Epithelial cell of esophagus (primary cell): ENCODE results near the gene PXK.
A peak's percentile ranks its signal among the peaks of the same experiment; 100 is the strongest.

Experiments used
- DNase-seq: peaks from one replicate; pipeline ENCODE4 v3.0.0; 2010; ENCODE audit warnings: low read depth
- H3K4me3 ChIP-seq: 2 replicates; pipeline ENCODE4 v1.5.1; 2011; ENCODE audit warnings: mild to moderate bottlenecking, low read length, control low read depth
- CTCF ChIP-seq: IDR thresholded peaks from 2 replicates; pipeline ENCODE4 v1.5.1; 2011; ENCODE audit warnings: low read depth, mild to moderate bottlenecking, low read length, control low read depth, inconsistent platforms; ENCODE audit not compliant: insufficient read depth; ENCODE audit errors: missing control alignments

The PXK gene

GRCh38 chr3:58414538-58415197 lies 82.0 kb downstream of the PXK start:
- DNase-seq, result peak; percentile 67
- peak; percentile 82 for TF ChIP-seq CTCF

GRCh38 chr3:58416191-58416590 lies 83.5 kb downstream of the PXK start:
- peak; percentile 63 for DNase-seq
- H3K4me3 ChIP-seq, result no peak overlapping the region
- TF ChIP-seq CTCF, result no peak

More at GRCh38 chr3:58414538-58415197, 82.0 kb downstream of the PXK start:
- H3K4me3 ChIP-seq, result no peak overlapping the region

- no peak for DNase-seq
- TF ChIP-seq CTCF, result no peak
- H3K4me3 ChIP-seq, result no peak overlapping the region
Measured at GRCh38 chr3:58417075-58417474, 84.4 kb downstream of the PXK start.

GRCh38 chr3:58418227-58418626 lies 85.5 kb downstream of the PXK start:
- no peak for TF ChIP-seq CTCF
- no peak overlapping the region for H3K4me3 ChIP-seq
- DNase-seq, result no peak

- DNase-seq, result peak; percentile 21
- H3K4me3 ChIP-seq, result no peak overlapping the region
- no peak for TF ChIP-seq CTCF
Measured at GRCh38 chr3:58419780-58420507, 87.3 kb downstream of the PXK start.

GRCh38 chr3:58421004-58421403 lies 88.3 kb downstream of the PXK start:
- no peak for TF ChIP-seq CTCF
- H3K4me3 ChIP-seq, result no peak overlapping the region
- no peak for DNase-seq

- peak; percentile 39 for TF ChIP-seq CTCF
Measured at GRCh38 chr3:58422756-58423325, 90.1 kb downstream of the PXK start.

More at GRCh38 chr3:58422756-58423325, 90.1 kb downstream of the PXK start:
- DNase-seq, result peak; percentile 26
- no peak overlapping the region for H3K4me3 ChIP-seq
